Uterus (tissue), 4 donors: ENCODE results near the gene CD40. TPM values are rescaled to one million over a fixed set of nuclear protein-coding genes. Genes with fewer than 3 reads are reported as not detected.

Experiments used
- DNase-seq, 2 donors: peaks; one replicate each; pipeline ENCODE4 v3.0.0-alpha.2; 2019 to 2020
- H3K27ac ChIP-seq, 2 donors: fragments of 200-600 bp; sonication (generic); 1 replicate in 1 of 2; 2 replicates in 1 of 2; pipeline ENCODE4 v1.5.1; 2016 to 2018
- H3K27me3 ChIP-seq, 2 donors: fragments of 200-600 bp; sonication (generic); one replicate each; pipeline ENCODE4 v1.5.1; 2018 to 2019; ENCODE audit warnings: control low read depth in 1 of 2
- H3K36me3 ChIP-seq, 2 donors: fragments of 200-600 bp; sonication (generic); one replicate each; pipeline ENCODE4 v1.5.1; 2019; ENCODE audit warnings: control low read depth in 1 of 2
- H3K4me1 ChIP-seq, 2 donors: fragments of 200-600 bp; sonication (generic); one replicate each; pipeline ENCODE4 v1.5.1; 2018 to 2019; ENCODE audit warnings: control low read depth in 1 of 2
- H3K4me3 ChIP-seq, 2 donors: fragments of 200-600 bp; sonication (generic); 1 replicate in 1 of 2; 2 replicates in 1 of 2; pipeline ENCODE4 v1.5.1; 2018 to 2019; ENCODE audit warnings: mild to moderate bottlenecking in 1 of 2
- H3K9me3 ChIP-seq, 2 donors: fragments of 200-600 bp; sonication (generic); one replicate each; pipeline ENCODE4 v1.5.1; 2019; ENCODE audit warnings: control low read depth in 1 of 2
- POLR2A ChIP-seq, 2 donors: fragments of 450-650 bp; IDR thresholded peaks; one replicate each; pipeline ENCODE4 v1.6.1; 2016; ENCODE audit warnings: antibody characterized with exemption in 2 of 2, mild to moderate bottlenecking in 1 of 2, moderate library complexity in 1 of 2
- intact Hi-C: fragments of 100-400 bp; cut with DNase I; formaldehyde crosslinking; loops from one replicate; pipeline ENCODE4 v1.15.1; 2023; ENCODE audit warnings: low total_unique reads
- total RNA-seq, 4 donors: library from RNA; depleted of rRNA in 3 of 4; stranded (reverse); fragments of >200 nt in 3 of 4; gene quantifications; one replicate each; pipeline versions ENCODE4 v1.1.0 to v1.2.4, GENCODE V29; 2014 to 2023
- TF ChIP-seq, protein P1 (sequence below), 4 experiments: fragments of 200-600 bp in 2 of 4; fragments of 450-650 bp in 2 of 4; sonication (generic) in 2 of 4; IDR thresholded peaks; one replicate each; pipeline ENCODE4 v1.5.1; 2016 to 2019; ENCODE audit warnings: antibody characterized with exemption in 4 of 4, mild to moderate bottlenecking in 2 of 4, moderate library complexity in 1 of 4
- donor health status: DM: yes; HTN: yes; CAD: no.

The CD40 gene
- total RNA-seq, 4 donors from 2014 or later = 2.6 to 36.5 (median 23.5) TPM

DNA sequence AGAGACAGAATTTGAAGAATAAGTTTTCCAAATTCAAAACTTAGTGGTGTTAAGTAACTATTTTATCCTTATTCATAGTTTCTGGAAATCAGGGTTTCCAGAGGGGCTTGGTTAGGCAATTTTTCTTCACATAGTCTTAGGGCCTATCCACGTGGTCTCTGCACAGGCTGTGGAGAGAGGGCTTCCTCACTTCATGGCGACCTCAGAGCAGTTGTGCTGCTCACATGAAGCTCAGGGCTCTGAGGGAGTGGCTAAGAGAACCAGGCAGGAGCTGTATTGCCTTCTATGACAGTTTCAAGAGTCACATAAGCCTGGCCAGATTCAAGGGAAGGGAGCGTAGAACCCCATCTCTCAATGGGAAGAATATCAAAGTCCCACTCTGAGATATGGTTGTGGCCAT lies 13.9 kb upstream of the CD40 start:
- Histone ChIP-seq H3K9me3 (no peaks in the 10 kb centered on the region), H3K36me3 (no peaks in the 10 kb centered on the region), H3K4me3 (no peak overlapping the region), H3K27me3 (peaks cover 0 to 4% of the 10 kb centered on the region in 2 donors), H3K4me1 (no peaks in the 10 kb centered on the region), H3K27ac (no peak overlapping the region)
- intact Hi-C loops = no loop called here
- DNase-seq = no peak
- no peak for TF ChIP-seq POLR2A (IDR thresholded peaks at IDR 0.05)
- TF ChIP-seq, protein P1, sequence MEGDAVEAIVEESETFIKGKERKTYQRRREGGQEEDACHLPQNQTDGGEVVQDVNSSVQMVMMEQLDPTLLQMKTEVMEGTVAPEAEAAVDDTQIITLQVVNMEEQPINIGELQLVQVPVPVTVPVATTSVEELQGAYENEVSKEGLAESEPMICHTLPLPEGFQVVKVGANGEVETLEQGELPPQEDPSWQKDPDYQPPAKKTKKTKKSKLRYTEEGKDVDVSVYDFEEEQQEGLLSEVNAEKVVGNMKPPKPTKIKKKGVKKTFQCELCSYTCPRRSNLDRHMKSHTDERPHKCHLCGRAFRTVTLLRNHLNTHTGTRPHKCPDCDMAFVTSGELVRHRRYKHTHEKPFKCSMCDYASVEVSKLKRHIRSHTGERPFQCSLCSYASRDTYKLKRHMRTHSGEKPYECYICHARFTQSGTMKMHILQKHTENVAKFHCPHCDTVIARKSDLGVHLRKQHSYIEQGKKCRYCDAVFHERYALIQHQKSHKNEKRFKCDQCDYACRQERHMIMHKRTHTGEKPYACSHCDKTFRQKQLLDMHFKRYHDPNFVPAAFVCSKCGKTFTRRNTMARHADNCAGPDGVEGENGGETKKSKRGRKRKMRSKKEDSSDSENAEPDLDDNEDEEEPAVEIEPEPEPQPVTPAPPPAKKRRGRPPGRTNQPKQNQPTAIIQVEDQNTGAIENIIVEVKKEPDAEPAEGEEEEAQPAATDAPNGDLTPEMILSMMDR (IDR thresholded peaks at IDR 0.05) = no peak

DNA sequence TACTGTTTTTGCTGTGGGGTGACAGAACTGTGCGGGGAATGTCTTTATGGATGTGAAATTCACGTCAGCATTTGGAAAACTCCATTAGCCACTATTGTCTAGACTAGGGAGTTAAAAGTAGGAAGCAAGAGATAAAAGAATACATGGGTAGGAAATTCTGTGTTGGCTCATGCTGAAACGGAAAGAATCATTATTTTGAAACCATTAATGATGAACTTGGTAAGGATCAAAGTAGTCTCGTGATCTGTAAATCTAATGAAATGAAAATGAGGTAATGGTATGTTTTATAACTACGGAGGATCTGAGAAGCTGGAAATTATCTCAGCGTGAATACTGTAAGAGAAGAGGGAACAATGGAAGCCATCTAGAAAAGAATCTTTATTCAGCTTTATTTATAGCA lies 11.1 kb upstream of the CD40 start:
- H3K4me3 ChIP-seq = no peak overlapping the region
- TF ChIP-seq, protein P1 (IDR thresholded peaks at IDR 0.05) = no peak
- TF ChIP-seq POLR2A (IDR thresholded peaks at IDR 0.05) = no peak
- H3K9me3 ChIP-seq = no peaks in the 10 kb centered on the region
- H3K27ac ChIP-seq = no peak overlapping the region
- no peaks in the 10 kb centered on the region for H3K4me1 ChIP-seq
- intact Hi-C loops = no loop called here
- H3K27me3 ChIP-seq = peaks cover 0 to 12% of the 10 kb centered on the region in 2 donors
- DNase-seq = no peak
- H3K36me3 ChIP-seq = no peaks in the 10 kb centered on the region

DNA sequence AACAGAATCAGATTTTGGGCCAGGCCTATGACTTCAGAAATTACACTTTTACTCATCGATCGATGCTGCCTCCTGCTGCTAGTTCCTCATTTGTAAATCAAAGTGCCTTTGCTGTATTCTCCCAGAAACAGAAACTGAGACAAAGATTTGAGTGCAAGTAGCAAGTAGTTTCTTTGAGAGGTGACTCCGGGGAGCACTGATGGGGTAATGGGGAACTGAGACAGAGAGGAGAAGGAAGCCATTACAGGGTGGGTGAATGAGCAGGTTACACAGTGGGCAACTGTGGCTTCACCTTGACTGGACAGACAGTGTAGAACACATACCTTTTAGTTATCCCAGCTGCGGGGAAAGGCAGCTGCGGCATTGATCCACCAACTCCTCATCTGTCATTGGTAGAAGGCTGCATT lies 9.7 kb upstream of the CD40 start:
- H3K4me3 ChIP-seq = no peak overlapping the region
- TF ChIP-seq, protein P1 (IDR thresholded peaks at IDR 0.05) = no peak
- H3K36me3 ChIP-seq = no peaks in the 10 kb centered on the region
- H3K27ac ChIP-seq = no peak overlapping the region
- intact Hi-C loops = no loop called here
- no peak for DNase-seq
- no peaks in the 10 kb centered on the region for H3K9me3 ChIP-seq
- H3K27me3 ChIP-seq = peaks cover 0 to 8% of the 10 kb centered on the region in 2 donors
- no peaks in the 10 kb centered on the region for H3K4me1 ChIP-seq

DNA sequence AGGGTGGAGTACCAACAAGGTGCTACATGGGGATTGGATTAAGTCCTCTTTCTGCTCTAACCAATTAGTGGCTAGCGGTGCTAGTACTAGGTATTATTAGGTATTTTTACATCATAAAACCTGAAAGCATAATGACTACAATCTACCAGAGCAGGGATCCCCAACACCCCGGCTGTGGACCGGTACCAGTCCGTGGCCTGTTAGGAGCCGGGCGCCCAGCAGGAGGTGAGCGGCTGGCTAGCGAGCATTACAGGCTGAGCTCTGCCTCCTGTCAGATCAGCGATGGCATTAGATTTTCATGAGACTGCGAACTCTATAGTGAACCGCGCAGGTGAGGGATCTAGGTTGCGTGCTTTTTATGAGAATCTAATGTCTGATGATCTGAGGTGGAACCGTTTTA lies 9.1 kb upstream of the CD40 start:
- Histone ChIP-seq H3K27me3 (peaks cover 0 to 8% of the 10 kb centered on the region in 2 donors), H3K27ac (no peak overlapping the region), H3K4me3 (no peak overlapping the region), H3K9me3 (no peaks in the 10 kb centered on the region), H3K36me3 (no peaks in the 10 kb centered on the region), H3K4me1 (no peaks in the 10 kb centered on the region)
- no peak for DNase-seq
- TF ChIP-seq, protein P1 (IDR thresholded peaks at IDR 0.05) = no peak
- no peak for TF ChIP-seq POLR2A (IDR thresholded peaks at IDR 0.05)
- intact Hi-C loops = no loop called here

DNA sequence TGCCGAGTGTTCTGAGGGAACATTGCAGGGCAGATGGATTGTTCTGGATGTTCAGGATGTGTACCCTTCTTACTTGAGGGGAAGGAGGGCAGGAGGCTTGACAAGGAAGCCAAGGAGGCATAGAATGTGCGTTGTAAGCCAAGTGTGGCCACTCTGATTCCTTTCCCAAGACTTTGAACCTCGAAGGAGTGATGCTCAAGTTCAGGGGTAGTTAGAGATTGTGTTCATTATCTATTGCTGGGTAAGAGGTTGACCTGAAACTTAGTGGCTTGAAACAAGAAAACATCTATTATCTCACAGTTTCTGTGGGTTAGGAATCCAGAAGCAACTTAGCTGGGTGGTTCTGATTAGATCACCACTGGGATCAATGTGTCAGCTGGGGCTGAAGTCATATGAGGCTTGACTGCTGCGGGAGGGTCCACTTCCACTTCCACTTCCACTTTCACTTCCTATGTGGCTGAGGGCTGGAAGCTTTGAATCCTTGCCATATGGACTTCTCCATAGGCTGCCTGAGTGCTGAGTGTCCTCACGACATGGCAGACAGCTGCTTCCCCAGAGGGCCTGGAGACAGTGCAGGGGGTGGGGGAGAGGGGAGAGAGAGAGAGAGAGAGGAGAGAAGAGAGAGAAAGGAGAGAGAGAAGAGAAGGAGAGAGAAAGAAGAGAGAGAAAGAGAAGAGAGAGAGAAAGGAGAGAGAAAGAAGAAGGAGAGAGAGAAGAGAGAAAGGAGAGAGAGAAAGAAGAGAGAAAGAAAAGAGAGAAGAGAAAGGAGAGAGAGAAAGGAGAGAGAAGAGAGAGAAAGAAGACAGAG lies 6.9 kb upstream of the CD40 start:
- no peaks in the 10 kb centered on the region for H3K9me3 ChIP-seq
- no peak overlapping the region for H3K27ac ChIP-seq
- no peak overlapping the region for H3K4me3 ChIP-seq
- H3K4me1 ChIP-seq = no peaks in the 10 kb centered on the region
- no peak for DNase-seq
- H3K27me3 ChIP-seq = peaks cover 0 to 8% of the 10 kb centered on the region in 2 donors
- TF ChIP-seq POLR2A (IDR thresholded peaks at IDR 0.05) = no peak
- TF ChIP-seq, protein P1 (IDR thresholded peaks at IDR 0.05) = no peak
- intact Hi-C loops = no loop called here
- H3K36me3 ChIP-seq = no peaks in the 10 kb centered on the region
